Neutrophil (primary cell): ENCODE results near the gene BCL11A.

Experiments used
- H3K27ac ChIP-seq: fragments of 200-600 bp; sonication (generic); 2 replicates; pipeline ENCODE4 v1.5.1; 2016; ENCODE audit warnings: mild to moderate bottlenecking, moderate library complexity
- H3K27me3 ChIP-seq: fragments of 200-600 bp; sonication (generic); 2 replicates; pipeline ENCODE4 v1.6.0; 2016; ENCODE audit warnings: mild to moderate bottlenecking
- H3K36me3 ChIP-seq: fragments of 200-600 bp; sonication (generic); 2 replicates; pipeline ENCODE4 v1.5.1; 2017
- H3K4me1 ChIP-seq, 2 experiments: fragments of 200-600 bp in 1 of 2; sonication (generic) in 1 of 2; 1 replicate in 1 of 2; 2 replicates in 1 of 2; pipeline versions ENCODE4 v1.5.1 to v1.6.1; 2013 to 2016; ENCODE audit warnings: low read depth in 1 of 2, low read length in 1 of 2, mild to moderate bottlenecking in 1 of 2, moderate library complexity in 1 of 2; ENCODE audit not compliant: control insufficient read depth in 1 of 2, insufficient read depth in 1 of 2
- H3K4me3 ChIP-seq, 2 experiments: fragments of 200-600 bp in 1 of 2; sonication (generic) in 1 of 2; 1 replicate in 1 of 2; 2 replicates in 1 of 2; pipeline ENCODE4 v1.5.1; 2013 to 2016; ENCODE audit warnings: low read depth in 1 of 2, low read length in 1 of 2, mild to moderate bottlenecking in 1 of 2, moderate library complexity in 1 of 2
- H3K9me3 ChIP-seq: fragments of 200-600 bp; sonication (generic); 2 replicates; pipeline ENCODE4 v1.5.1; 2016
- TF ChIP-seq, protein P1 (sequence below): fragments of 200-600 bp; sonication (generic); IDR thresholded peaks from 2 replicates; pipeline ENCODE4 v1.5.1; 2016; ENCODE audit warnings: antibody characterized with exemption

BCL11A gene

DNA sequence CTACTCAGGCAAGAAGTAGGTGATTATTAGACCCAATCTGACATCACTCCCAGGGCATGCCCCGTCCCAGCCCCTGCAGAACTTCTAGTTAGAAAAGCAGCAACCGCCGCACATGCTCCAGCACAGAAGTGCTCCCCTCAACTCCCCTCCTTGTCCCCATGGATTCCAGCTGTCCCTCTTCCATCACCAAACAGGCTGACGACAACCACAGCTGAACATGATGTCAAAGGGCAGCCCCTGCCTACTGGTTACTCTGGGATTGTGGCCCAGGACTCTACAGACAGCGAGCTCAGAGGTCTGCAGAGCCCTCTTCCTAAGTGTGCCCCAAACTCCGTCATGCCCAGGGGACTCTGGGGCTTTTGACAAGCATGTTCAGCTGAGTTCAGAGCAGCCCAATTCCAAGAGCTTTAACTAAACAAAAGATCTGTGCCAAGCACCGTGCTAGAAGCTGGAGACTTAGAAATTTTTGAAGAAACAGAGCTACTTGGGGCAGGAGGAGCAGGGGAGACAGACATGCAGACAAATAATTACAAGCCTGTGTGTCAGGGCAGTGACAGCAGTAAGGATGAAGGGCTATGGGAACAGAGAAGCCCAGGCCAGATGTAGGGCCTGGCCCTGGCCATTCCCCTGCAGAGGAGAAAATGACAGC is 148.1 kb downstream of the BCL11A start:
- Histone ChIP-seq H3K4me1 (peaks cover 14% of the 10 kb centered on the region in 2 experiments), H3K27me3 (no peaks in the 10 kb centered on the region), H3K27ac (no peak overlapping the region), H3K4me3 (no peak overlapping the region), H3K9me3 (no peaks in the 10 kb centered on the region), H3K36me3 (no peaks in the 10 kb centered on the region)
- TF ChIP-seq, protein P1, sequence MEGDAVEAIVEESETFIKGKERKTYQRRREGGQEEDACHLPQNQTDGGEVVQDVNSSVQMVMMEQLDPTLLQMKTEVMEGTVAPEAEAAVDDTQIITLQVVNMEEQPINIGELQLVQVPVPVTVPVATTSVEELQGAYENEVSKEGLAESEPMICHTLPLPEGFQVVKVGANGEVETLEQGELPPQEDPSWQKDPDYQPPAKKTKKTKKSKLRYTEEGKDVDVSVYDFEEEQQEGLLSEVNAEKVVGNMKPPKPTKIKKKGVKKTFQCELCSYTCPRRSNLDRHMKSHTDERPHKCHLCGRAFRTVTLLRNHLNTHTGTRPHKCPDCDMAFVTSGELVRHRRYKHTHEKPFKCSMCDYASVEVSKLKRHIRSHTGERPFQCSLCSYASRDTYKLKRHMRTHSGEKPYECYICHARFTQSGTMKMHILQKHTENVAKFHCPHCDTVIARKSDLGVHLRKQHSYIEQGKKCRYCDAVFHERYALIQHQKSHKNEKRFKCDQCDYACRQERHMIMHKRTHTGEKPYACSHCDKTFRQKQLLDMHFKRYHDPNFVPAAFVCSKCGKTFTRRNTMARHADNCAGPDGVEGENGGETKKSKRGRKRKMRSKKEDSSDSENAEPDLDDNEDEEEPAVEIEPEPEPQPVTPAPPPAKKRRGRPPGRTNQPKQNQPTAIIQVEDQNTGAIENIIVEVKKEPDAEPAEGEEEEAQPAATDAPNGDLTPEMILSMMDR: no peak
